Mesothelial cell of epicardium (in vitro differentiated cells): ENCODE data around the gene GRID2. TPM values are rescaled to one million over a fixed set of nuclear protein-coding genes. Genes with fewer than 3 reads are reported as not detected.

ENCODE experiments used
- DNase-seq, 2 experiments: peaks; one replicate each; pipeline ENCODE4 v3.0.0; 2021; ENCODE audit warnings: low spot score in 2 of 2; ENCODE audit not compliant: unreplicated experiment in 2 of 2
- H3K27ac Mint-ChIP-seq: 2 replicates; pipeline ENCODE4 v1.8.0; 2021; ENCODE audit warnings: mixed read lengths
- H3K27me3 Mint-ChIP-seq: 2 replicates; pipeline ENCODE4 v1.8.0; 2021; ENCODE audit warnings: low read depth, mixed read lengths
- H3K36me3 Mint-ChIP-seq: 2 replicates; pipeline ENCODE4 v1.8.0; 2021; ENCODE audit warnings: mixed read lengths
- H3K4me1 Mint-ChIP-seq: 2 replicates; pipeline ENCODE4 v1.8.0; 2021; ENCODE audit warnings: mixed read lengths
- H3K4me3 Mint-ChIP-seq: 2 replicates; pipeline ENCODE4 v1.8.0; 2021; ENCODE audit warnings: mild to moderate bottlenecking, moderate library complexity, mixed read lengths
- H3K9me3 Mint-ChIP-seq: 2 replicates; pipeline ENCODE4 v1.8.0; 2021; ENCODE audit warnings: mixed read lengths
- CTCF ChIP-seq: fragments of 200-600 bp; sonication (generic); IDR thresholded peaks from one replicate; pipeline ENCODE4 v1.5.0; 2021; ENCODE audit warnings: antibody characterized with exemption; ENCODE audit not compliant: unreplicated experiment
- total RNA-seq: library from RNA; stranded (reverse); gene quantifications from 3 replicates; pipeline ENCODE4 v1.2.1, GENCODE V29; 2021

The GRID2 gene
- total RNA-seq, 1 donor from 2014 or later = 3.1 TPM

GRCh38 chr4:93370256-93370655, 1066.5 kb downstream of the GRID2 start:
- H3K27me3 Mint-ChIP-seq = no peaks in the 10 kb centered on the region
- no peak overlapping the region for H3K27ac Mint-ChIP-seq
- no peaks in the 10 kb centered on the region for H3K4me1 Mint-ChIP-seq
- no peak overlapping the region for H3K4me3 Mint-ChIP-seq
- peaks cover 7% of the 10 kb centered on the region for H3K9me3 Mint-ChIP-seq
- DNase-seq = no peak
- no peaks in the 10 kb centered on the region for H3K36me3 Mint-ChIP-seq
- TF ChIP-seq CTCF = no peak

GRCh38 chr4:93373893-93374860, 1070.4 kb downstream of the GRID2 start:
- DNase-seq = no peak
- Mint-ChIP-seq H3K36me3 (no peaks in the 10 kb centered on the region), H3K27ac (no peak overlapping the region), H3K4me1 (no peaks in the 10 kb centered on the region), H3K9me3 (peaks cover under 1% of the 10 kb centered on the region), H3K4me3 (no peak overlapping the region), H3K27me3 (no peaks in the 10 kb centered on the region)
- no peak for TF ChIP-seq CTCF

- H3K27ac Mint-ChIP-seq = no peak overlapping the region
- no peak overlapping the region for H3K4me3 Mint-ChIP-seq
- TF ChIP-seq CTCF = no peak
- peaks cover 5% of the 10 kb centered on the region for H3K4me1 Mint-ChIP-seq
- H3K27me3 Mint-ChIP-seq = peaks cover 5% of the 10 kb centered on the region
- H3K9me3 Mint-ChIP-seq = peaks cover 8% of the 10 kb centered on the region
- DNase-seq = no peak
- no peaks in the 10 kb centered on the region for H3K36me3 Mint-ChIP-seq
Measured at GRCh38 chr4:93384241-93384640, 1080.5 kb downstream of the GRID2 start.

GRCh38 chr4:93384887-93385286, 1081.1 kb downstream of the GRID2 start:
- DNase-seq = no peak
- Mint-ChIP-seq H3K27ac (no peak overlapping the region), H3K27me3 (peaks cover 4% of the 10 kb centered on the region), H3K4me3 (no peak overlapping the region), H3K4me1 (peaks cover 5% of the 10 kb centered on the region), H3K36me3 (no peaks in the 10 kb centered on the region), H3K9me3 (peaks cover 5% of the 10 kb centered on the region)
- TF ChIP-seq CTCF = no peak

GRCh38 chr4:93394545-93395081, 1090.8 kb downstream of the GRID2 start:
- no peak for DNase-seq
- Mint-ChIP-seq H3K4me1 (peaks cover 6% of the 10 kb centered on the region), H3K36me3 (no peaks in the 10 kb centered on the region), H3K27ac (no peak overlapping the region), H3K27me3 (no peaks in the 10 kb centered on the region), H3K4me3 (no peak overlapping the region), H3K9me3 (no peaks in the 10 kb centered on the region)
- TF ChIP-seq CTCF = no peak
